Subcutaneous adipose tissue (tissue), 4 donors: ENCODE results near the gene ZBTB7C. TPM values are rescaled to one million over a fixed set of nuclear protein-coding genes. Genes with fewer than 3 reads are reported as not detected.

Source experiments
- total RNA-seq, 4 donors: library from RNA; depleted of rRNA; stranded (reverse); fragments of >200 nt; gene quantifications; one replicate each; pipeline ENCODE4 v1.1.0, GENCODE V29; 2016
- TF ChIP-seq, protein P1 (sequence below): fragments of 450-650 bp; IDR thresholded peaks from one replicate; pipeline ENCODE4 v1.5.1; 2016; ENCODE audit warnings: low read depth, mild to moderate bottlenecking, control low read depth, antibody characterized with exemption, moderate library complexity

Gene ZBTB7C
- total RNA-seq, 4 donors from 2014 or later: 1.0 to 5.5 (median 4.4) TPM

- TF ChIP-seq, protein P1, sequence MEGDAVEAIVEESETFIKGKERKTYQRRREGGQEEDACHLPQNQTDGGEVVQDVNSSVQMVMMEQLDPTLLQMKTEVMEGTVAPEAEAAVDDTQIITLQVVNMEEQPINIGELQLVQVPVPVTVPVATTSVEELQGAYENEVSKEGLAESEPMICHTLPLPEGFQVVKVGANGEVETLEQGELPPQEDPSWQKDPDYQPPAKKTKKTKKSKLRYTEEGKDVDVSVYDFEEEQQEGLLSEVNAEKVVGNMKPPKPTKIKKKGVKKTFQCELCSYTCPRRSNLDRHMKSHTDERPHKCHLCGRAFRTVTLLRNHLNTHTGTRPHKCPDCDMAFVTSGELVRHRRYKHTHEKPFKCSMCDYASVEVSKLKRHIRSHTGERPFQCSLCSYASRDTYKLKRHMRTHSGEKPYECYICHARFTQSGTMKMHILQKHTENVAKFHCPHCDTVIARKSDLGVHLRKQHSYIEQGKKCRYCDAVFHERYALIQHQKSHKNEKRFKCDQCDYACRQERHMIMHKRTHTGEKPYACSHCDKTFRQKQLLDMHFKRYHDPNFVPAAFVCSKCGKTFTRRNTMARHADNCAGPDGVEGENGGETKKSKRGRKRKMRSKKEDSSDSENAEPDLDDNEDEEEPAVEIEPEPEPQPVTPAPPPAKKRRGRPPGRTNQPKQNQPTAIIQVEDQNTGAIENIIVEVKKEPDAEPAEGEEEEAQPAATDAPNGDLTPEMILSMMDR: no peak
Measured at GRCh38 chr18:48068916-48069445, 340.2 kb downstream of the ZBTB7C start.

GRCh38 chr18:48066225-48066652 is 342.9 kb downstream of the ZBTB7C start:
- TF ChIP-seq, protein P1: no peak

GRCh38 chr18:48065601-48065995 is 343.6 kb downstream of the ZBTB7C start:
- TF ChIP-seq, protein P1: no peak

DNA sequence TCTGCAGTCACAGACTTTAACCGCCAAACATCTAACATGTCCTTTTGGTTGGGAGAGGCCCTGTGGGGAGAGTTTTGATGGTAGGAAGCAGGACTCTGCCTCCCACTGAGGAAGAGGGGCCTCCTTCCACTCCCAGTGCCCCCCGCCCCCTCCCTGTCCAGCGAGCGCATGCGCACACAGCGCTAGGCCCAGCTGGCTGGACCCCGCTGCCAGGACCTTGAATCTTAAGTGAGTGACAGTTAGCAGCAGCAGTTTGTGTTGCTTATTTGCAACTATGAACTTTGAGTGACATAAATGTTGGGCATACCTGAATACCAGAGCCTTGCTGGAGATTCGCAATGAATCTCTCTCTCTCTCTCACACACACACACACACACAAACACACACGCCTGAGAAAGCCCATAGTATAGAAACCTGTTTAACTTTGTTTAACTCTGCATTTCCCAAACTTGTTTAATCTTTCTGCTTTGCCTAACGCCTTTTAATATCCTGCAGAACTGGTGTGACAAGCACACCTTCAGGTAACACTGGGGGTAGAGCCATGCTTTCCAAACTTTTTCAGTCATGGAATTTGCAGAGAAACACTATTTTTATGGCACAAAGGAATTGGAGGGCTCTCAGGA is 344.1 kb downstream of the ZBTB7C start:
- TF ChIP-seq, protein P1: no peak

- TF ChIP-seq, protein P1: no peak
Measured at GRCh38 chr18:48061781-48062570, 347.2 kb downstream of the ZBTB7C start.

GRCh38 chr18:48060970-48061369 is 348.2 kb downstream of the ZBTB7C start:
- TF ChIP-seq, protein P1: no peak

DNA sequence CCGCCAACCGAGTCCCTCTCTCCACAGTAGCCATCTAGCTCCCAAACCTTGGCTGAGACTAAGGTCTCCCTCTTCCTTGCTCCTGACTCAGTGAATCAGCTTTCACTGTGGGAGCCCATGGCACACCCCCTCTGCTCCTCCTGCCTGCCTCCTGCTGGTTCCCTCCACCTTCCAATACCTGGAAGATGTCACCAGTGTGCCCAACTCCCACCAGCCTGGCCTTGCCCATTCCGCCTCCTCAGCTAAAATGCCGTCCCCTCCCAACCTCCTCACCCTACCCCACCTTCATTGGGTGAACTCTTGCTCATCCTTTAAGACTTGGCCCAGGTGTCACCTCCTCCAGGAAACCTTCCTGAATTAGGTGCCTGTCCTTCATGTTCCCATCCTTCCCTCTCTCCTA is 348.8 kb downstream of the ZBTB7C start:
- TF ChIP-seq, protein P1: no peak
